H1 (cell line): Measurements from ENCODE around the gene KRTAP10-4. TPM values are rescaled to one million over a fixed set of nuclear protein-coding genes. Genes with fewer than 3 reads are reported as not detected.

ENCODE experiments used
- CTCF ChIA-PET: fragments of 300-600 bp; sonication (Branson Sonifier 250); formaldehyde crosslinking; loops from one replicate; lab custom pipeline; 2021; ENCODE audit not compliant: partially characterized antibody; lab: Charles Lee
- POLR2A ChIA-PET: fragments of 300-600 bp; sonication (Branson Sonifier 250); formaldehyde crosslinking; loops from one replicate; lab custom pipeline; 2021; ENCODE audit warnings: inconsistent platforms; ENCODE audit not compliant: partially characterized antibody; lab: Charles Lee
- DNase-seq, 2 experiments: peaks; one replicate each; pipeline versions ENCODE4 v3.0.0 to v3.0.0-alpha.2; 2010 to 2022; ENCODE audit warnings: low spot score in 2 of 2, low read depth in 1 of 2, mixed read lengths in 1 of 2
- FAIRE-seq: peaks from 2 replicates; lab custom pipeline; 2011; peaks lifted over from hg19 to GRCh38; lab: Jason Lieb, UNC
- H2AFZ ChIP-seq: 2 replicates; pipeline ENCODE4 v1.8.1; 2012; ENCODE audit warnings: low read length, inconsistent platforms
- H2AK5ac ChIP-seq: 2 replicates; pipeline ENCODE4 v1.6.1; 2013; ENCODE audit warnings: low read depth, low read length
- H2BK120ac ChIP-seq: replicated peaks from 2 replicates; pipeline ENCODE3; 2013; ENCODE audit warnings: low read depth, low read length, inconsistent platforms
- H2BK12ac ChIP-seq: 2 replicates; pipeline ENCODE4 v1.6.1; 2013; ENCODE audit warnings: low read depth, low read length
- H2BK15ac ChIP-seq: 2 replicates; pipeline ENCODE4 v1.6.1; 2013; ENCODE audit warnings: low read length
- H2BK20ac ChIP-seq: 2 replicates; pipeline ENCODE4 v1.6.1; 2013; ENCODE audit warnings: low read length
- H2BK5ac ChIP-seq: 2 replicates; pipeline ENCODE4 v1.6.1; 2013; ENCODE audit warnings: low read depth, low read length
- H3K14ac ChIP-seq: 2 replicates; pipeline ENCODE4 v1.6.1; 2013; ENCODE audit warnings: inconsistent platforms; ENCODE audit not compliant: insufficient read length
- H3K18ac ChIP-seq: 2 replicates; pipeline ENCODE4 v1.6.1; 2013; ENCODE audit warnings: low read length; ENCODE audit errors: extremely low read depth
- H3K23ac ChIP-seq: 2 replicates; pipeline ENCODE4 v1.6.1; 2013; ENCODE audit warnings: inconsistent platforms; ENCODE audit not compliant: insufficient read length
- H3K23me2 ChIP-seq: 2 replicates; pipeline ENCODE4 v1.6.1; 2013; ENCODE audit warnings: low read depth, low read length
- H3K27ac ChIP-seq: 2 replicates; pipeline ENCODE4 v1.6.1; 2011; ENCODE audit warnings: low read depth, low read length, inconsistent platforms
- H3K27me3 ChIP-seq, 4 experiments: replicated peaks in 1 of 4; 1 replicate in 1 of 4; 2 replicates in 3 of 4; pipeline versions ENCODE4 v1.6.1 to v1.8.1; 2011 to 2013; ENCODE audit warnings: low read length in 3 of 4, mild to moderate bottlenecking in 3 of 4, inconsistent platforms in 2 of 4, mixed read lengths in 2 of 4, moderate library complexity in 1 of 4; ENCODE audit not compliant: control insufficient read depth in 3 of 4, insufficient read depth in 3 of 4; ENCODE audit errors: extremely low read depth in 1 of 4
- H3K36me3 ChIP-seq, 4 experiments: 2 replicates each; pipeline versions ENCODE4 v1.6.1 to v1.8.1; 2011 to 2013; ENCODE audit warnings: mild to moderate bottlenecking in 4 of 4, low read length in 3 of 4, moderate library complexity in 2 of 4, control low read depth in 1 of 4, inconsistent platforms in 1 of 4; ENCODE audit not compliant: insufficient read depth in 4 of 4, control insufficient read depth in 2 of 4
- H3K4ac ChIP-seq: replicated peaks from 2 replicates; pipeline ENCODE3; 2013; ENCODE audit warnings: low read length, low read depth, mixed read lengths, inconsistent platforms; ENCODE audit not compliant: insufficient read length
- H3K4me1 ChIP-seq, 4 experiments: replicated peaks in 1 of 4; 1 replicate in 1 of 4; 2 replicates in 3 of 4; pipeline versions ENCODE4 v1.6.1 to v1.8.1; 2011 to 2013; ENCODE audit warnings: low read length in 3 of 4, inconsistent platforms in 2 of 4, mixed read lengths in 1 of 4; ENCODE audit not compliant: insufficient read depth in 4 of 4, control insufficient read depth in 3 of 4
- H3K4me2 ChIP-seq, 2 experiments: 2 replicates each; pipeline versions ENCODE4 v1.6.1 to v1.8.1; 2011 to 2013; ENCODE audit warnings: low read depth in 2 of 2, low read length in 2 of 2, control low read depth in 1 of 2, inconsistent platforms in 1 of 2, mild to moderate bottlenecking in 1 of 2; ENCODE audit not compliant: insufficient read depth in 1 of 2
- H3K4me3 ChIP-seq, 4 experiments: fragments of 200-600, 300-600 bp in 1 of 4; sonication (generic), shearing (Covaris generic), sonication (Bioruptor Twin) in 1 of 4; 2 replicates each; pipeline versions ENCODE4 v1.5.1 to v1.8.1; 2011 to 2016; ENCODE audit warnings: low read length in 4 of 4, low read depth in 3 of 4, control low read depth in 2 of 4, inconsistent platforms in 2 of 4, mild to moderate bottlenecking in 2 of 4, mixed read lengths in 1 of 4, moderate library complexity in 1 of 4; ENCODE audit not compliant: insufficient read depth in 2 of 4; ENCODE audit errors: extremely low read depth in 1 of 4
- H3K56ac ChIP-seq: replicated peaks from 2 replicates; pipeline ENCODE3; 2013; ENCODE audit warnings: low read depth, mild to moderate bottlenecking, mixed read lengths, low read length, inconsistent platforms; ENCODE audit not compliant: insufficient read length
- H3K79me1 ChIP-seq: 2 replicates; pipeline ENCODE4 v1.6.1; 2013; ENCODE audit warnings: low read depth, low read length, control low read depth
- H3K79me2 ChIP-seq, 2 experiments: 2 replicates each; pipeline versions ENCODE4 v1.6.1 to v1.8.1; 2012 to 2013; ENCODE audit warnings: low read length in 2 of 2, mild to moderate bottlenecking in 2 of 2, inconsistent platforms in 1 of 2; ENCODE audit not compliant: insufficient read depth in 2 of 2, control insufficient read depth in 1 of 2
- H3K9ac ChIP-seq, 4 experiments: replicated peaks in 1 of 4; 1 replicate in 1 of 4; 2 replicates in 3 of 4; pipeline versions ENCODE4 v1.6.1 to v1.8.1; 2011 to 2013; ENCODE audit warnings: low read depth in 3 of 4, low read length in 3 of 4, control low read depth in 2 of 4, mild to moderate bottlenecking in 2 of 4, moderate library complexity in 2 of 4, inconsistent platforms in 1 of 4; ENCODE audit errors: extremely low read depth in 1 of 4
- H3K9me3 ChIP-seq, 2 experiments: 2 replicates each; pipeline versions ENCODE4 v1.6.1 to v1.8.1; 2012 to 2013; ENCODE audit warnings: mild to moderate bottlenecking in 2 of 2, moderate library complexity in 2 of 2, control low read depth in 1 of 2, inconsistent platforms in 1 of 2, low read depth in 1 of 2, low read length in 1 of 2, mixed read lengths in 1 of 2; ENCODE audit not compliant: insufficient read depth in 2 of 2
- H4K20me1 ChIP-seq, 2 experiments: replicated peaks in 1 of 2; 2 replicates each; pipeline versions ENCODE3 to v1.8.1; 2011 to 2013; ENCODE audit warnings: inconsistent platforms in 2 of 2, low read length in 2 of 2, mild to moderate bottlenecking in 1 of 2; ENCODE audit not compliant: insufficient read depth in 2 of 2, control insufficient read depth in 1 of 2
- H4K5ac ChIP-seq: 2 replicates; pipeline ENCODE4 v1.6.1; 2013; ENCODE audit warnings: low read length, low read depth, mixed read lengths, inconsistent platforms; ENCODE audit not compliant: insufficient read length
- H4K8ac ChIP-seq: 2 replicates; pipeline ENCODE4 v1.8.0; 2013; ENCODE audit warnings: mild to moderate bottlenecking, moderate library complexity, low read length, inconsistent platforms; ENCODE audit not compliant: insufficient read depth; ENCODE audit errors: extremely low read depth
- H4K91ac ChIP-seq: replicated peaks from 2 replicates; pipeline ENCODE3; 2013; ENCODE audit warnings: low read length, mixed read lengths, inconsistent platforms; ENCODE audit not compliant: insufficient read length
- CREB1 ChIP-seq: IDR thresholded peaks from 2 replicates; pipeline ENCODE4 v1.6.1; 2012; ENCODE audit warnings: inconsistent platforms
- HDAC2 ChIP-seq, 2 experiments: fragments of 300-600 bp in 1 of 2; sonication (generic) in 1 of 2; IDR thresholded peaks; 2 replicates each; pipeline ENCODE4 v1.6.1; 2011 to 2012; ENCODE audit warnings: low read depth in 2 of 2, low read length in 2 of 2, mild to moderate bottlenecking in 2 of 2, moderate library complexity in 2 of 2, borderline replicate concordance in 1 of 2, inconsistent platforms in 1 of 2
- KDM1A ChIP-seq: fragments of 200-600, 300-600 bp; sonication (generic); IDR thresholded peaks from 2 replicates; pipeline ENCODE4 v1.7.1; 2016; ENCODE audit warnings: mild to moderate bottlenecking, low read length, borderline replicate concordance
- POLR2AphosphoS5 ChIP-seq: IDR thresholded peaks from 2 replicates; pipeline ENCODE4 v1.6.1; 2011; ENCODE audit warnings: low read depth, low read length
- RNF2 ChIP-seq: fragments of 200-900, 300-1000 bp; sonication (generic); IDR thresholded peaks from 2 replicates; pipeline ENCODE4 v1.7.1; 2016; ENCODE audit warnings: borderline replicate concordance, low read depth, mild to moderate bottlenecking, antibody characterized with exemption, low read length; ENCODE audit not compliant: poor library complexity, severe bottlenecking; ENCODE audit errors: missing control alignments
- RXRA ChIP-seq: IDR thresholded peaks from 2 replicates; pipeline ENCODE4 v1.6.1; 2011; ENCODE audit warnings: low read depth, mild to moderate bottlenecking, low read length, moderate library complexity; ENCODE audit not compliant: insufficient read depth
- WGBS, 2 experiments: shearing (Covaris generic) in 1 of 2; methylation state at CpG; one replicate each; pipeline versions ENCODE4 v1.1.6 to v1.1.7; 2013 to 2015; ENCODE audit warnings: low lambda C conversion rate in 2 of 2, mixed read lengths in 2 of 2, inconsistent platforms in 1 of 2, low coverage in 1 of 2, missing lambda C conversion rate in 1 of 2; ENCODE audit not compliant: insufficient replicate concordance in 2 of 2, insufficient coverage in 1 of 2, insufficient read length in 1 of 2; ENCODE audit errors: extremely low coverage in 1 of 2, missing lambda C conversion rate in 1 of 2; 5-methylcytosine and 5-hydroxymethylcytosine counted together
- polyA plus RNA-seq, 7 experiments: library from polyadenylated mRNA; depleted of rRNA in 3 of 7; stranded (reverse) in 5 of 7; unstranded in 2 of 7; fragments of >200 nt in 5 of 7; fragments of 200-250 nt in 2 of 7; gene quantifications; 1 replicate in 5 of 7; 2 replicates in 1 of 7; 4 replicates in 1 of 7; pipeline versions ENCODE4 v1.2.1 to v1.2.3, GENCODE V29; 2011 to 2013; ENCODE audit warnings: missing spikeins in 2 of 7, mixed read lengths in 2 of 7
- total RNA-seq: library from RNA; stranded (reverse); fragmentation: NEBNext Ultra II Directional; extraction: Animal tissue kit (Norgen Biotek cat#: 25700); gene quantifications from 2 replicates; pipeline ENCODE4 v1.2.1, GENCODE V29; 2021

KRTAP10-4 gene
- total and polyA plus RNA-seq, 2 of the 8 experiments (the other 6 are each of a cell fraction or from before 2014, with no cell fraction given), result not detected

- no peaks in the 10 kb centered on the region for H3K27me3 ChIP-seq
- no peak overlapping the region for H4K91ac ChIP-seq
- no peak overlapping the region for H2AK5ac ChIP-seq
- no peaks in the 10 kb centered on the region for H3K79me2 ChIP-seq
- H3K27ac ChIP-seq, result no peak overlapping the region
- no peak overlapping the region for H3K9ac ChIP-seq
- no peak overlapping the region for H2BK5ac ChIP-seq
- no peak overlapping the region for H2AFZ ChIP-seq
- peaks cover 0 to 3% (median 0%) of the 10 kb centered on the region in 4 experiments; a peak in 1 of 7 replicates for H3K4me1 ChIP-seq
- 91% methylated on average over 1 of the region's 1 CpG; no CpG with 5 or more reads in 1 of the 2 experiments for WGBS, 2 experiments
- TF ChIP-seq HDAC2 (IDR thresholded peaks at IDR 0.05; ENCODE audit: borderline replicate concordance in 1 of 2, low read depth in 2 of 2, low read length in 2 of 2) (no peak), CREB1 (no peak), RNF2 (no peak), RXRA (no peak), KDM1A (no peak), POLR2AphosphoS5 (no peak)
- no peak overlapping the region for H4K5ac ChIP-seq
- H2BK12ac ChIP-seq, result no peak overlapping the region
- no peak overlapping the region for H3K4me3 ChIP-seq
- ChIA-PET CTCF (no interaction called here), POLR2A (no interaction called here)
- H3K79me1 ChIP-seq, result no peaks in the 10 kb centered on the region
- no peak overlapping the region for H4K8ac ChIP-seq
- H2BK20ac ChIP-seq, result no peak overlapping the region
- no peaks in the 10 kb centered on the region for H3K23me2 ChIP-seq
- H3K36me3 ChIP-seq, result no peaks in the 10 kb centered on the region
- no peaks in the 10 kb centered on the region for H4K20me1 ChIP-seq
- no peak overlapping the region for H3K23ac ChIP-seq
- H3K9me3 ChIP-seq, result no peaks in the 10 kb centered on the region
- H2BK15ac ChIP-seq, result no peak overlapping the region
- no peak overlapping the region for H3K4me2 ChIP-seq
- no peak overlapping the region for H3K56ac ChIP-seq
- no peak overlapping the region for H3K18ac ChIP-seq
- no peak overlapping the region for H3K14ac ChIP-seq
- DNase-seq (no peak), FAIRE-seq (no peak)
- no peak overlapping the region for H2BK120ac ChIP-seq
- no peak overlapping the region for H3K4ac ChIP-seq
These were observed 9.4 kb upstream of the KRTAP10-4 start for GRCh38 chr21:44564099-44564498.
